K562 (cell line): ENCODE measurements around the gene RNF144A. TPM values are rescaled to one million over a fixed set of nuclear protein-coding genes. Genes with fewer than 3 reads are reported as not detected.

Experiments used
- C11orf30 ChIP-seq: fragments of 450-650 bp; IDR thresholded peaks from 2 replicates; pipeline ENCODE4 v1.6.1; 2016; ENCODE audit warnings: low read depth, mild to moderate bottlenecking
- CBX5 ChIP-seq: IDR thresholded peaks from 2 replicates; pipeline ENCODE4 v1.6.1; 2014; ENCODE audit warnings: low read depth, borderline replicate concordance
- CEBPB ChIP-seq: fragments of 450-650 bp; IDR thresholded peaks from 2 replicates; pipeline ENCODE4 v1.6.1; 2016; ENCODE audit warnings: missing genetic modification characterization, missing compliant biosample characterization
- CEBPG ChIP-seq, 3 experiments: fragments of 200-800 bp in 1 of 3; sonication (Bioruptor generic) in 1 of 3; sonication (generic) in 1 of 3; formaldehyde crosslinking in 1 of 3; IDR thresholded peaks in 2 of 3; conservative IDR thresholded peaks in 1 of 3; 2 replicates each; pipeline versions ENCODE4 v1.6.1 to v1.8.0; 2016 to 2022; ENCODE audit warnings: missing compliant biosample characterization in 2 of 3, missing genetic modification characterization in 2 of 3, mild to moderate bottlenecking in 1 of 3, missing genetic modification reagents in 1 of 3
- CSDE1 ChIP-seq, 2 experiments: fragments of 450-650 bp; IDR thresholded peaks; 2 replicates each; pipeline ENCODE4 v1.6.1; 2016; ENCODE audit warnings: mild to moderate bottlenecking in 1 of 2
- CTBP1 ChIP-seq: fragments of 450-650 bp; IDR thresholded peaks from 2 replicates; pipeline ENCODE4 v1.6.1; 2016; ENCODE audit warnings: borderline replicate concordance
- EHMT2 ChIP-seq: fragments of 450-650 bp; IDR thresholded peaks from 2 replicates; pipeline ENCODE4 v1.6.1; 2018; ENCODE audit warnings: antibody characterized with exemption
- NFE2 ChIP-seq: IDR thresholded peaks from 2 replicates; pipeline ENCODE4 v1.6.1; 2014; ENCODE audit warnings: antibody characterized with exemption, low read depth
- SPI1 ChIP-seq: IDR thresholded peaks from 2 replicates; pipeline ENCODE4 v1.6.1; 2011; ENCODE audit warnings: low read depth, low read length, control low read depth, borderline replicate concordance
- TRIM24 ChIP-seq, 2 experiments: fragments of 450-650 bp; IDR thresholded peaks; 2 replicates each; pipeline ENCODE4 v1.6.1; 2016
- ZNF12 ChIP-seq: sonication (generic); formaldehyde crosslinking; IDR thresholded peaks from 2 replicates; pipeline ENCODE4 v1.4.0; 2020; ENCODE audit warnings: mild to moderate bottlenecking, missing genetic modification reagents
- ZNF316 ChIP-seq: fragments of 450-650 bp; IDR thresholded peaks from 2 replicates; pipeline ENCODE4 v1.6.1; 2016
- ZNF347 ChIP-seq: fragments of 450-650 bp; formaldehyde crosslinking; IDR thresholded peaks from 2 replicates; pipeline ENCODE4 v1.4.0; 2020; ENCODE audit warnings: low read depth, mild to moderate bottlenecking, moderate library complexity
- polyA plus RNA-seq, 8 experiments: library from polyadenylated mRNA; depleted of rRNA in 4 of 8; stranded (reverse) in 5 of 8; unstranded in 3 of 8; fragments of >200 nt; fragmentation: Nextera tagmentation in 2 of 8; fragmentation: Illumina TruSeq in 1 of 8; extraction: Ambion mirVana in 2 of 8; extraction: Trizol in 1 of 8; gene quantifications; 2 replicates each; pipeline versions ENCODE4 v1.2.1 to v1.2.3, GENCODE V29; 2011 to 2014; ENCODE audit warnings: inconsistent platforms in 1 of 8, missing spikeins in 1 of 8
- total RNA-seq, 7 experiments: library from RNA; depleted of rRNA in 6 of 7; stranded (reverse); fragments of >200 nt in 6 of 7; fragmentation: Illumina TruSeq in 2 of 7; extraction: Trizol in 2 of 7; gene quantifications; 2 replicates each; pipeline versions ENCODE4 v1.2.1 to v1.2.3, GENCODE V29; 2011 to 2021; ENCODE audit warnings: low replicate concordance in 1 of 7
- TF ChIP-seq, protein P1 (sequence below): sonication (generic); formaldehyde crosslinking; IDR thresholded peaks from 2 replicates; pipeline ENCODE4 v1.4.0; 2020; ENCODE audit warnings: mild to moderate bottlenecking, missing genetic modification reagents

RNF144A gene
- total and polyA plus RNA-seq, 9 of the 15 experiments (the other 6 are each of a cell fraction or from before 2014, with no cell fraction given) = 0.96 to 11.3 (median 6.2) TPM

GRCh38 chr2:7071916-7072556, 154.8 kb downstream of the RNF144A start (continued):
- TF ChIP-seq, protein P1, sequence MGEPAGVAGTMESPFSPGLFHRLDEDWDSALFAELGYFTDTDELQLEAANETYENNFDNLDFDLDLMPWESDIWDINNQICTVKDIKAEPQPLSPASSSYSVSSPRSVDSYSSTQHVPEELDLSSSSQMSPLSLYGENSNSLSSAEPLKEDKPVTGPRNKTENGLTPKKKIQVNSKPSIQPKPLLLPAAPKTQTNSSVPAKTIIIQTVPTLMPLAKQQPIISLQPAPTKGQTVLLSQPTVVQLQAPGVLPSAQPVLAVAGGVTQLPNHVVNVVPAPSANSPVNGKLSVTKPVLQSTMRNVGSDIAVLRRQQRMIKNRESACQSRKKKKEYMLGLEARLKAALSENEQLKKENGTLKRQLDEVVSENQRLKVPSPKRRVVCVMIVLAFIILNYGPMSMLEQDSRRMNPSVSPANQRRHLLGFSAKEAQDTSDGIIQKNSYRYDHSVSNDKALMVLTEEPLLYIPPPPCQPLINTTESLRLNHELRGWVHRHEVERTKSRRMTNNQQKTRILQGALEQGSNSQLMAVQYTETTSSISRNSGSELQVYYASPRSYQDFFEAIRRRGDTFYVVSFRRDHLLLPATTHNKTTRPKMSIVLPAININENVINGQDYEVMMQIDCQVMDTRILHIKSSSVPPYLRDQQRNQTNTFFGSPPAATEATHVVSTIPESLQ = no peak
- TF ChIP-seq NFE2 (peak; percentile 90), ZNF347 (CRISPR knock-in tag) (no peak), C11orf30 (peak; percentile 44; the same call in 1 of the 2 replicates), CEBPG (CRISPR knock-in tag; IDR thresholded peaks at IDR 0.05) (peak; percentile 53), CEBPG (tag; conservative IDR thresholded peaks at IDR 0.05 in 1 of 2, IDR thresholded peaks at IDR 0.05 in 1 of 2) (peak; percentile 42 to 63), ZNF12 (peak; percentile 100), ZNF316 (peak; percentile 41; the same call in 1 of the 2 replicates), CBX5 (0 out of 2 replicates have a peak, but pooled peaks have one; percentile 18), EHMT2 (peak; percentile 37; the same call in 1 of the 2 replicates), SPI1 (peak; percentile 63; the same call in 1 of the 2 replicates), CEBPB (peak; percentile 88), CTBP1 (peak; percentile 29; the same call in 1 of the 2 replicates), TRIM24 (IDR thresholded peaks at IDR 0.05) (peak; percentile 63 to 66), CSDE1 (IDR thresholded peaks at IDR 0.05) (no peak)
